Kidney (tissue), 14 donors: ENCODE measurements around the gene MYO16. TPM values are rescaled to one million over a fixed set of nuclear protein-coding genes. Genes with fewer than 3 reads are reported as not detected.
A peak's percentile ranks its signal among the peaks of the same experiment; 100 is the strongest.

ENCODE experiments used
- DNase-seq, 5 donors: peaks; one replicate each; pipeline ENCODE4 v3.0.0-alpha.2; 2013 to 2020
- FAIRE-seq: peaks from 2 replicates; lab custom pipeline; 2012; peaks lifted over from hg19 to GRCh38; lab: Jason Lieb, UNC
- H3K27ac ChIP-seq, 2 donors: one replicate each; pipeline ENCODE4 v1.7.0; 2013; ENCODE audit warnings: low read depth in 2 of 2, low read length in 2 of 2, inconsistent platforms in 1 of 2
- H3K27me3 ChIP-seq: one replicate; pipeline ENCODE4 v1.7.1; 2013; ENCODE audit warnings: low read length, inconsistent platforms; ENCODE audit not compliant: control insufficient read depth, insufficient read depth
- H3K36me3 ChIP-seq, 3 donors: one replicate each; pipeline versions ENCODE4 v1.7.0 to v1.7.1; 2013; ENCODE audit warnings: low read length in 3 of 3, control low read depth in 1 of 3, inconsistent platforms in 1 of 3; ENCODE audit not compliant: insufficient read depth in 3 of 3, control insufficient read depth in 2 of 3
- H3K4me1 ChIP-seq, 3 donors: one replicate each; pipeline versions ENCODE4 v1.7.0 to v1.7.1; 2013; ENCODE audit warnings: low read length in 3 of 3, inconsistent platforms in 1 of 3, low read depth in 1 of 3; ENCODE audit not compliant: control insufficient read depth in 2 of 3, insufficient read depth in 2 of 3
- H3K4me3 ChIP-seq, 3 donors: one replicate each; pipeline versions ENCODE4 v1.7.0 to v1.8.1; 2013; ENCODE audit warnings: low read length in 3 of 3, control low read depth in 1 of 3, inconsistent platforms in 1 of 3
- H3K9ac ChIP-seq, 3 donors: one replicate each; pipeline versions ENCODE4 v1.7.0 to v1.7.1; 2013; ENCODE audit warnings: low read length in 3 of 3, control low read depth in 1 of 3, inconsistent platforms in 1 of 3
- H3K9me3 ChIP-seq, 3 donors: one replicate each; pipeline versions ENCODE4 v1.7.0 to v1.7.1; 2013; ENCODE audit warnings: low read length in 3 of 3, control low read depth in 1 of 3, inconsistent platforms in 1 of 3; ENCODE audit not compliant: control insufficient read depth in 2 of 3, insufficient read depth in 1 of 3
- CTCF ChIP-seq: IDR thresholded peaks from 3 replicates; pipeline ENCODE4 v1.5.1; 2012; ENCODE audit warnings: mild to moderate bottlenecking, moderate library complexity, borderline replicate concordance; ENCODE audit not compliant: insufficient read depth; ENCODE audit errors: extremely low read depth
- intact Hi-C: fragments of 100-400 bp; cut with DNase I; formaldehyde crosslinking; loops from one replicate; pipeline ENCODE4 v1.11.1; 2022
- polyA plus RNA-seq: library from polyadenylated mRNA; stranded (reverse); fragments of 350-450 nt; fragmentation: Illumina TruSeq; extraction: RNeasy Lipid Tissue Mini Kit (QIAGEN cat#74804); gene quantifications from one replicate; pipeline ENCODE4 v1.2.3, GENCODE V29; 2014; ENCODE audit warnings: low read depth, low replicate concordance; ENCODE audit not compliant: insufficient read depth
- total RNA-seq: library from RNA; stranded (reverse); fragmentation: NEBNext Ultra II Directional; extraction: Animal tissue kit (Norgen Biotek cat#: 25700); gene quantifications from one replicate; pipeline ENCODE4 v1.2.1, GENCODE V29; 2021
- donor health status: control.
- donor health status: control.
- donor health status: control.
- donor health status: control.
- donor health status: control.
- donor health status: DM: yes; HTN: yes; CAD: no.
- donor health status: Normal renal cell carcinoma (clear cell type).

MYO16 gene
- total and polyA plus RNA-seq, 2 donors from 2014 or later, result 0.22 to 0.43 TPM

- Histone ChIP-seq H3K36me3 (no peaks in the 10 kb centered on the region), H3K9ac (no peak overlapping the region), H3K27me3 (no peaks in the 10 kb centered on the region), H3K4me1 (peaks cover 0 to 7% (median 2%) of the 10 kb centered on the region in 3 donors), H3K4me3 (no peak overlapping the region), H3K9me3 (no peaks in the 10 kb centered on the region), H3K27ac (no peak overlapping the region)
- DNase-seq, result no peak
- no peak for TF ChIP-seq CTCF
- peak; percentile 21 for FAIRE-seq
- intact Hi-C loops, result no loop called here
Measured at GRCh38 chr13:108919036-108919907, 289.9 kb downstream of the MYO16 start.

GRCh38 chr13:108920137-108920536 is 290.7 kb downstream of the MYO16 start:
- H3K4me1 ChIP-seq, result peaks cover 0 to 4% (median 2%) of the 10 kb centered on the region in 3 donors
- H3K9me3 ChIP-seq, result no peaks in the 10 kb centered on the region
- H3K36me3 ChIP-seq, result no peaks in the 10 kb centered on the region
- FAIRE-seq (no peak), DNase-seq (no peak)
- no peak for TF ChIP-seq CTCF
- no peak overlapping the region for H3K27ac ChIP-seq
- H3K4me3 ChIP-seq, result no peak overlapping the region
- no peak overlapping the region for H3K9ac ChIP-seq
- intact Hi-C loops, result no loop called here
- H3K27me3 ChIP-seq, result no peaks in the 10 kb centered on the region

GRCh38 chr13:108921238-108921637 is 291.8 kb downstream of the MYO16 start:
- H3K4me3 ChIP-seq, result no peak overlapping the region
- H3K27ac ChIP-seq, result no peak overlapping the region
- H3K9me3 ChIP-seq, result no peaks in the 10 kb centered on the region
- TF ChIP-seq CTCF, result no peak
- H3K9ac ChIP-seq, result no peak overlapping the region
- H3K4me1 ChIP-seq, result peaks cover 0 to 2% (median 1%) of the 10 kb centered on the region in 3 donors
- DNase-seq (no peak), FAIRE-seq (no peak)
- H3K27me3 ChIP-seq, result no peaks in the 10 kb centered on the region
- intact Hi-C loops, result no loop called here
- no peaks in the 10 kb centered on the region for H3K36me3 ChIP-seq
